Fibroblast of lung (primary cell): ENCODE results near the gene C2orf42. TPM values are rescaled to one million over a fixed set of nuclear protein-coding genes. Genes with fewer than 3 reads are reported as not detected.
"Not testable (repeated sequence)": the region's sequence is repeated elsewhere in the genome, so short reads cannot be mapped to it uniquely, and the experiment has no call there.

Source experiments
- DNase-seq, 2 donors: peaks; one replicate each; pipeline versions ENCODE4 v3.0.0 to v3.0.0-alpha.2; 2010; ENCODE audit warnings: low read depth in 2 of 2
- H2AFZ ChIP-seq: 2 replicates; pipeline ENCODE4 v1.5.1; 2012; ENCODE audit warnings: low read length, control low read depth, inconsistent platforms
- H3K27ac ChIP-seq: 2 replicates; pipeline ENCODE4 v1.5.1; 2011; ENCODE audit warnings: low read length, control low read depth; ENCODE audit not compliant: insufficient read depth
- H3K27me3 ChIP-seq: 2 replicates; pipeline ENCODE4 v1.5.1; 2011; ENCODE audit warnings: mild to moderate bottlenecking, low read length; ENCODE audit not compliant: control insufficient read depth, insufficient read depth
- H3K36me3 ChIP-seq: 2 replicates; pipeline ENCODE4 v1.5.1; 2011; ENCODE audit warnings: low read length; ENCODE audit not compliant: control insufficient read depth, insufficient read depth
- H3K4me1 ChIP-seq: 2 replicates; pipeline ENCODE4 v1.5.1; 2011; ENCODE audit warnings: low read length; ENCODE audit not compliant: control insufficient read depth, insufficient read depth; ENCODE audit errors: extremely low read depth
- H3K4me2 ChIP-seq: 2 replicates; pipeline ENCODE4 v1.5.1; 2011; ENCODE audit warnings: low read length, control low read depth; ENCODE audit not compliant: insufficient read depth; ENCODE audit errors: extremely low read depth
- H3K4me3 ChIP-seq, 4 experiments: fragments of 200-600 bp in 1 of 4; sonication (generic) in 1 of 4; replicated peaks in 1 of 4; 2 replicates each; pipeline ENCODE4 v1.5.1; 2011 to 2016; ENCODE audit warnings: low read length in 4 of 4, low read depth in 3 of 4, mild to moderate bottlenecking in 3 of 4, control low read depth in 2 of 4, inconsistent platforms in 1 of 4, mixed read lengths in 1 of 4; ENCODE audit not compliant: insufficient read depth in 1 of 4; ENCODE audit errors: control extremely low read depth in 1 of 4
- H3K79me2 ChIP-seq: 2 replicates; pipeline ENCODE4 v1.5.1; 2012; ENCODE audit warnings: mild to moderate bottlenecking, low read length, inconsistent platforms; ENCODE audit not compliant: control insufficient read depth, insufficient read depth
- H3K9ac ChIP-seq: 2 replicates; pipeline ENCODE4 v1.5.1; 2011; ENCODE audit warnings: mild to moderate bottlenecking, low read length, control low read depth; ENCODE audit not compliant: insufficient read depth
- H3K9me3 ChIP-seq: 2 replicates; pipeline ENCODE4 v1.5.1; 2012; ENCODE audit warnings: low read depth, low read length; ENCODE audit not compliant: control insufficient read depth, insufficient read depth
- H4K20me1 ChIP-seq: 2 replicates; pipeline ENCODE4 v1.5.1; 2011; ENCODE audit warnings: low read length; ENCODE audit not compliant: control insufficient read depth, insufficient read depth; ENCODE audit errors: extremely low read depth
- CTCF ChIP-seq, 2 donors: IDR thresholded peaks in 1 of 2; conservative IDR thresholded peaks in 1 of 2; 1 replicate in 1 of 2; 2 replicates in 1 of 2; pipeline ENCODE4 v1.5.1; 2011 to 2012; ENCODE audit warnings: low read length in 2 of 2, control low read depth in 1 of 2, inconsistent platforms in 1 of 2, low read depth in 1 of 2, mild to moderate bottlenecking in 1 of 2
- EZH2 ChIP-seq: IDR thresholded peaks from 2 replicates; pipeline ENCODE4 v1.5.1; 2012; ENCODE audit warnings: low read length, control low read depth, mild to moderate bottlenecking; ENCODE audit errors: missing control alignments
- polyA plus RNA-seq, 2 donors: library from polyadenylated mRNA; depleted of rRNA in 1 of 2; stranded (reverse) in 1 of 2; unstranded in 1 of 2; fragments of >200 nt; gene quantifications; 2 replicates each; pipeline ENCODE4 v1.2.1, GENCODE V29; 2011 to 2012; ENCODE audit warnings: missing spikeins in 1 of 2
- total RNA-seq: library from RNA; depleted of rRNA; stranded (reverse); fragments of >200 nt; gene quantifications from 2 replicates; pipeline ENCODE4 v1.2.1, GENCODE V29; 2014

Gene C2orf42
- total and polyA plus RNA-seq, 2 donors (not counting 1 experiment from before 2014, with no cell fraction given): 9.8 to 32.7 TPM

GRCh38 chr2:70133491-70134322 lies 57.1 kb downstream of the C2orf42 start:
- no peak overlapping the region for H3K4me2 ChIP-seq
- no peaks in the 10 kb centered on the region for H3K9me3 ChIP-seq
- no peaks in the 10 kb centered on the region for H4K20me1 ChIP-seq
- no peak overlapping the region for H3K4me3 ChIP-seq
- peak in 1 of 2 donors; percentile 91 for DNase-seq
- no peak overlapping the region for H3K27ac ChIP-seq
- no peak overlapping the region for H2AFZ ChIP-seq
- no peak overlapping the region for H3K9ac ChIP-seq
- no peaks in the 10 kb centered on the region for H3K27me3 ChIP-seq
- H3K36me3 ChIP-seq: no peaks in the 10 kb centered on the region
- no peaks in the 10 kb centered on the region for H3K79me2 ChIP-seq
- H3K4me1 ChIP-seq: peaks cover 20% of the 10 kb centered on the region
- TF ChIP-seq CTCF (conservative IDR thresholded peaks at IDR 0.05 in 1 of 2, IDR thresholded peaks at IDR 0.05 in 1 of 2; ENCODE audit: low read depth in 1 of 2, low read length in 2 of 2) (no peak), EZH2 (no peak)

GRCh38 chr2:70133127-70133452 lies 57.7 kb downstream of the C2orf42 start:
- peaks cover 19% of the 10 kb centered on the region for H3K4me1 ChIP-seq
- H3K27me3 ChIP-seq: no peaks in the 10 kb centered on the region
- TF ChIP-seq EZH2 (no peak), CTCF (conservative IDR thresholded peaks at IDR 0.05 in 1 of 2, IDR thresholded peaks at IDR 0.05 in 1 of 2; ENCODE audit: low read depth in 1 of 2, low read length in 2 of 2) (no peak)
- no peaks in the 10 kb centered on the region for H4K20me1 ChIP-seq
- peak overlapping the region; percentile 53 for H3K4me2 ChIP-seq
- no peaks in the 10 kb centered on the region for H3K9me3 ChIP-seq
- H3K4me3 ChIP-seq: peak overlapping the region in 3 of 4 experiments; percentile 5 to 36 (median 33)
- no peak for DNase-seq
- H3K27ac ChIP-seq: peak overlapping the region; percentile 75
- peak overlapping the region; percentile 14 for H3K9ac ChIP-seq
- no peaks in the 10 kb centered on the region for H3K79me2 ChIP-seq
- peak overlapping the region; percentile 42 for H2AFZ ChIP-seq
- H3K36me3 ChIP-seq: no peaks in the 10 kb centered on the region

GRCh38 chr2:70132244-70133126 lies 58.3 kb downstream of the C2orf42 start:
- H3K4me2 ChIP-seq: peak overlapping the region; percentile 53
- peak overlapping the region; percentile 75 for H3K27ac ChIP-seq
- no peaks in the 10 kb centered on the region for H3K36me3 ChIP-seq
- no peaks in the 10 kb centered on the region for H3K27me3 ChIP-seq
- H3K9me3 ChIP-seq: no peaks in the 10 kb centered on the region
- TF ChIP-seq EZH2 (no peak), CTCF (conservative IDR thresholded peaks at IDR 0.05 in 1 of 2, IDR thresholded peaks at IDR 0.05 in 1 of 2; ENCODE audit: low read depth in 1 of 2, low read length in 2 of 2) (peak in 1 of 2 donors; percentile 1)
- peak overlapping the region; percentile 5 to 48 (median 34) for H3K4me3 ChIP-seq
- peaks cover 17% of the 10 kb centered on the region for H3K4me1 ChIP-seq
- peak; percentile 54 to 76 for DNase-seq
- no peaks in the 10 kb centered on the region for H3K79me2 ChIP-seq
- no peaks in the 10 kb centered on the region for H4K20me1 ChIP-seq
- H2AFZ ChIP-seq: peak overlapping the region; percentile 42
- H3K9ac ChIP-seq: peak overlapping the region; percentile 21

- Histone ChIP-seq H3K4me3 (peak overlapping the region in 1 of 4 experiments; percentile 36), H3K4me1 (peaks cover 15% of the 10 kb centered on the region), H3K27ac (peak overlapping the region; percentile 75)
- not testable (repeated sequence) for H3K79me2 ChIP-seq, H3K9me3 ChIP-seq, H3K9ac ChIP-seq, H3K36me3 ChIP-seq, H4K20me1 ChIP-seq, DNase-seq, H3K4me2 ChIP-seq, H2AFZ ChIP-seq, H3K27me3 ChIP-seq
These were observed 59.3 kb downstream of the C2orf42 start for GRCh38 chr2:70131344-70132143.
